ENCODE results near the gene AADAT.
"Not testable (repeated sequence)": the region's sequence is repeated elsewhere in the genome, so short reads cannot be mapped to it uniquely, and the experiment has no call there.

Gene AADAT

GRCh38 chr4:170089668-170090351 is at the start of gene AADAT:
AADAT (minus strand) TSS chr4:170089956; CDS start chr4:170089690, 266 bp downstream.
- peak; percentile 42 for DNase-seq

DNA sequence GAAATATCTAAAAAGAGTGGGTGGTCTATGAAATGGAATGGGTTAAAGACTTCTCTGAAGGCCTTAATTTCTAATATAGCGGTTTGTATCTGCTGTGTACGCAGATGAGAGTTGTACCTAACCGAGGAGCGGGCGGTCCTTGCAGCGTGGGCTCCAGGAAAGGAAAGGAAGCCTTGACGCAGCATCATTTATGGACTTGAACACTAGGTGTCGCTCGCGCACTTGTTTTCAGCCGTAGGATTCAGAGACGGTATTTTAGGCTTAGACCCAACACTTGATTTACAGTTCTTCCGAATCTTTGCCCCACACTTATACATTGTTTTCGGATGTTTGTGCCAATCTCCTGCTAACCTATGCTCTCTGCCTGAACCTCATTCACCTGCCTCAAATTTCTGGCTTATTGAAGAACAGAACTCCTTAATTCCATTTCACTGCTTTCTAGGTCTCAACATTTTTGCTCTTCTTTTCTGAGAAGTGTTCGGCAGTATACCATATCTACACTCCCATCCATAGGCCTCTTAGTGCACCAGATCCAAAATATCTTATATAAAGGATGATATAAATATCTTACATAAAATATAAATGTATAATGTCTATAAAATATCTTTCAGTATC is 48.9 kb upstream of the AADAT start:
- DNase-seq, result peak; percentile 67

GRCh38 chr4:170137927-170138326 is 48.2 kb upstream of the AADAT start:
- DNase-seq, result no peak

DNA sequence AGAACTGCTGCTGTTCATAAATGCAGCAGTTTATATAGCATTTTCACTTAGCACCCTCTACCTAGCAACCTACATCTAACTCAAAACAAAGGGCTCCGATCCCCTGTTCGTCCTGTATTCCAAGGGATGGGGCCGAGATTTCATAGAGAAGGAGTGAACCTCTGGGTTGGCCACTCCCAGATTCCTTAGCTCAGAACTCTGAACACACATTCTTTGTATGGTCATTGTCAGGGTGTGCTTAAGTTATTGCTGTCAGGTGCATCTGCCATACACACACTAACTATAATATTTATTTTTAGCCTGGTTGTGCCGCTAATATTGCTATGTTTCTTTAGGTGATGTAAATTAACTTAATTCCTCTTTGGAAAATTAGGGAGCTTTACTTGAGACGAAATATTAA is 47.7 kb upstream of the AADAT start:
- no peak for DNase-seq

GRCh38 chr4:170134821-170135220 is 45.1 kb upstream of the AADAT start:
- DNase-seq, result no peak

DNA sequence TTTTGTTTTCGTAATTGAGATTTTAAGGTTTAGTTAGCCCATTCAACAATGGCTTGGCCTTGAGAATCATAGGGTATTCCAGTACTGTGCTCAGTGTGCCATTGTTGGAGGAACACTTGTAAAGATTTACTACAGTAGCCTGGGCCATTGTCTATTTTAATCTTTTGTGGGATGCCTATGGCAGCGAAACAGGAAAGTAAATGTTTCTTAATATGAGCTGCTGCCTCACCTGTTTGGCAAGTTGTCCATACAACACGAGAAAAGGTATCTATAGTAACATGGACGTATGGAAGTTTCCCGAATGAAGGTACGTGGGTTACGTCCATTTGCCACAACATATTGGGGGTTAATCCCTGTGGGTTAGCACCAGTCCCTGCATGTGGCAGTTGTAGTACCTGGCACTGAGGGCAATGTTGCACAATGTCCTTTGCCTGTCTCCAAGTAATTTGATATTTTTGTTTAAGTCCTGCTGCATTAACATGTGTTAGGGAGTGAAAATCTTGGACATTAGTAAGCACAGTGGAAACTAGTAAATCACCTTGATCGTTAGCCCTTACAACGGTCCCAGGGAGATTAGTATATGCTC is 38.6 kb upstream of the AADAT start:
- no peak for DNase-seq

DNA sequence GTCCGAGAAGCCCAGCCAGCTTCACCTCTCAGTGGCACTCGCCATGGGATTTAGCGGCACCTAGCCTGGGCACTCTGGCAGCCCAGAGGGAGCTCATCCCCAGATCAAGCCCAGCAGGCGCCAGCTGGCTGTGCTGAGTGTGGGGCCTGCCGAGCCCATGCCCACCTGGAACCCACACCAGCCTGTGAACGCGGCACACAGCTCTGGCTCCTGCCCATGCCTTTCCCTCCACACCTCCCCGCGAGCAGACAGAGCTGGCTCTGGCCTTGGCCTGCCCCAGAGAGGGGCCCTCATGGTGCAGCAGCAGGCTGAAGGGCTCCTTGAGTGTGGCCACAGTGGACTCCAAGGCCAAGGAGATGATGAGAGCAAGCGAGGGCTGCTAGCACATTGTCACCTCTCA is 38.0 kb upstream of the AADAT start:
- DNase-seq, result no peak

DNA sequence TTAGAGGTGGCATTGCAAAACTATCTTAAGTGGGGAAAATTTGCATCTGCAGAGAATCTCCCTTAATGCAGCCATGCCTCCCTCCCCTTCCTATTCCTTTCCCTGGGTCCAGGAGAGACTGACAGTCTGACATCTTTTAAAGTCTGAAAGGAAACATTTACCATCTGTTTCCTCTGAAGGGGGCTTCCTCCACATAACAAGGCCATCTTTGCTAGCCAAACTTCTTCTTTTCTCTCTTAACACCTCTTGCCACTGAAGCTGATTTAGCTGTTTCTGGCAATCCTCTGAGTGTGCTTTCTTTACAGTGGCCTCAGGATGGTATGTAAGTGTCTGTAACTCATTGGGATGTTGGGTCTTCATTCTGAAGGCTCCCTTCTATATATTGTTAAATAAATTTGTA is 34.6 kb upstream of the AADAT start:
- DNase-seq, result no peak

DNA sequence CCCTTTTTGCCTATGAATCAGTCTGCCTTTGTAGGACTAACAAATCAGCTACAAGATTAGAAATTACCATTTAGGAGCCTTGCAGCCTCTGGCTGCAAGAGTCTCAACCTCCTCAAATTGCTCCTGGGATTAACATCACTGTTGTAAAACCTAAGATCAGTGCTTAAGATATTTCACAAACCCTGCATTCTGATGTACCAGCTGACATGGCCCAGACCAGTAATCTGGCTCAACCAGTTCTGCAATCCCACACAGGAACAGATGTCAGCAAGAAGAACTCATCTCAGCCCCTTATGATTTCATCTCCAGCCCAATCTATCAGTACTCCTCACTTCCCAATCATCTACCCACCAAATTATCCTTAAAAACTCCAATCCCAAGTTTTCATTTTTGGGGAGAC is 32.5 kb upstream of the AADAT start:
- DNase-seq, result no peak

GRCh38 chr4:170114636-170115035 is 24.9 kb upstream of the AADAT start:
- DNase-seq, result no peak

DNA sequence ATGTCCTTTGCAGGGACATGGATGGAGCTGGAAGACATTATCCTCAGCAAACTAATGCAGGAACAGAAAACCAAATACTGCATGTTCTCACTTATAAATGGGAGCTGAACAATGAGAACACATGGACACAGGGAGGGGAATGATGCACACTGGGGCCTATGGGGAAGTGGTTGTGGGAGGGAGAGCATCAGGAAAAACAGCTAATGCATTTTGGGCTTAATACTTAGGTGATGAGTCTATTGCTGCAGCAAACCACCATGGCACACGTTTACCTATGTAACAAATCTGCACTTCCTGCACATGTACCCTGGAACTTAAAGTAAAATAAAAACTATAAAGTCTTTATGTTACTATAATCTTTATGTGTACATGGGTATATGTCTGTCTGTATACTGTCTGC is 24.4 kb upstream of the AADAT start:
- DNase-seq, result not testable (repeated sequence)

- no peak for DNase-seq
These were observed 21.8 kb upstream of the AADAT start for GRCh38 chr4:170111546-170111945.

DNA sequence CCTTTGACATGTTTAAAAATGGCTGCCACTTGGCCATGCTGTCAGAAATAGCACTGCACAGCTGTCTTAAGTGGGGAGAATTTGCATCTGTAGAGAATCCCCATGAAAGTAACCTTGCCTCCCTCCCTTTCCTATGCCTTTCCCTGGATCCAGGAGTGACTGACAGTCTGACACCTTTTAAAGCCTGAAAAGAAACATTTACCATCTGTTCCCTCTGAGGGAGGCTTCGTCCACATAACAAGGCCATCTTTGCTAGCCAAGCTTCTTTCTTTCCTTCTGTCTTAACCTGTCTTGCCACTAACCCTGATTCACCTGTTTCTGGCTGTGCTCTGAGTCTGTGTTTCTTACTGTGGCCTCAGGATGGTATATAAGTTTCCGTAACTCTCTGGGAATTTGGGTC is 21.3 kb upstream of the AADAT start:
- DNase-seq, result no peak

DNA sequence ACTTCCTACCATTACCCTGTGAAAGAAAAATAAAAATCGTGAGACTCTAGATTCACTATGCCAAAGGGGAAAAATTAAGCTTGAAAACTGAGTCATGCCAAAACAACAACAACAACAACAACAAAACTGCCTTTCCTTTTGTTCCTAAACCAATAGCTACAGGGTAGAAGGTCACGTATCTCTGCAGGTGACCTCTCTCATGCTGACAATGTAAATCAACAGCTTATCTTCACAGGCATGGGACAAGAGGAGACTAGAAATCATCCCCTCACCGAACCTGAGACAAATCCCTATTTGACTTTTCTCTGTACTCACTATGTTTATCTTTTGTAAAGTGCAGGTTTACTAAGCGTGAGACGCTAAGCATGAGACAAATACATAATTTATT is 20.5 kb upstream of the AADAT start:
- no peak for DNase-seq

DNA sequence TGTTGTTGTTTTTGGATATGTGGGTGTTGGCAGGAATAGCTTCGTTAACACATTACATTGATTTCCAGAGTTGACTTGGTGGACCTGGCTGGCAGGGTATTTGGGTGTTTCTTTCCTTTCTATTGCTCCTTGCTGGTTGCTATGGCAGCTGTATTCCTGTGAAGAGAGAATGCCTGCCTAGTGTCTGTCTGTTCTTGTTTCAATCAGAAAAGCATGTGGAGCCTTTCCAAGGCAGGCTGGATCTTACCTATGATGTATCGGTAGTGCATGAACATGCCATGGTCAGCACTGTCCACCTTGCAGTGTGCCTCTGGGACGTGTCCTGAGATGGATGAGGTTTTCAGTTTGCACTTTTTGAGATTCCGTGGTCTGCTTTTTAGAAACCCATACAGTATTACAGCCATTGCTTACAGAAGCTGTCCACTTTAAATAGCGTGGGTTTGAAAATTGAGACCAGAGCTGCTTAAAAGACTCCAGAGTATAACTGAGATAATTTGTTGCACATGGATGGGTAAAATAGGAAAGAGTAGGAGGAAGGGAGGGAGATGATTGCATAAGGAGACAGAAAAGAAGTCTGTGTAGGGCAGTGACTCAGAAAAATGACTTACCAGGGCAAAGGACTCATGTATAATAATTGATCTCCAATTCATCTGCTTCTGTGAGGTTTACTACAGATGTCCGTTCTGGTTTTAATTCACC is 20.0 kb upstream of the AADAT start:
- peak; percentile 15 for DNase-seq

- DNase-seq, result no peak
These were observed 17.1 kb upstream of the AADAT start for GRCh38 chr4:170106900-170107299.

DNA sequence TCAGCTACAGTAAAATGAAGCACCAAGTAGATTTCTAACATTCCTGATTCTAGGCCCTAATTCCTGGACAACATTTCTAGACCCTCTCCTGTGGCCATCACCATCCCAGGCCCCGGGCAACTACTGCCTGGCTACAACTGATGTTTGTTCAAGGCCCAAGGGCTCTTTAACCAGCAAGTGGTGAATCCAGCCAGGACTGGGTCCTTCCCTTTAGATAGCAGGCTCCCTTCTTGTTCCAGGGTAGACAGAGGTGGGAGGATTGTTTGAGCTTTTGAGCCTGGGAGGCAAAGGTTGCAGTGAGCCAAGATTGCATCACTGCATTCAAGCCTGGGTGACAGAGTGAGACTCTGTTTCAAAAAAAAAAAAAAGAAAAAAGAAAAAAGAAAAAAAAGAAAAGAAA is 12.7 kb upstream of the AADAT start:
- no peak for DNase-seq

DNA sequence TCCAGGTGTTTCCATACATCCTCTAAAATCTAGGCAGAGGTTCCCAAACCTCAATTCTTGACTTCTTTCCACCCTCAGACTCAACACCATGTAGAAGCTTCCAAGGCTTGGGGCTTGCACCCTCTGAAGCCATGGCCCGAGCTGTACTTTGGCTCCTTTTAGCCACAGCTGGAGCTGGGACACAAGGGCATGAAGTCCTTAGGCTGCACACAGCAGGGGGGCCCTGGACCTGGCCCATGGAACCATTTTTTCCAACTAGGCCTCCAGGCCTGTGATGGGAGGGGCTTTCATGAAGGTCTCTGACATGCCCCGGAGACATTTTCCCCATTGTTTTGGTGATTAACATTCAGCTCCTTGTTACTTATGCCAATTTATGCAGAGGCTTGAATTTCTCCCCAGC is 8.4 kb upstream of the AADAT start:
- DNase-seq, result not testable (repeated sequence)

GRCh38 chr4:170097681-170098080 is 7.9 kb upstream of the AADAT start:
- no peak for DNase-seq

- no peak for DNase-seq
These were observed 4.3 kb upstream of the AADAT start for GRCh38 chr4:170093973-170094535.

DNA sequence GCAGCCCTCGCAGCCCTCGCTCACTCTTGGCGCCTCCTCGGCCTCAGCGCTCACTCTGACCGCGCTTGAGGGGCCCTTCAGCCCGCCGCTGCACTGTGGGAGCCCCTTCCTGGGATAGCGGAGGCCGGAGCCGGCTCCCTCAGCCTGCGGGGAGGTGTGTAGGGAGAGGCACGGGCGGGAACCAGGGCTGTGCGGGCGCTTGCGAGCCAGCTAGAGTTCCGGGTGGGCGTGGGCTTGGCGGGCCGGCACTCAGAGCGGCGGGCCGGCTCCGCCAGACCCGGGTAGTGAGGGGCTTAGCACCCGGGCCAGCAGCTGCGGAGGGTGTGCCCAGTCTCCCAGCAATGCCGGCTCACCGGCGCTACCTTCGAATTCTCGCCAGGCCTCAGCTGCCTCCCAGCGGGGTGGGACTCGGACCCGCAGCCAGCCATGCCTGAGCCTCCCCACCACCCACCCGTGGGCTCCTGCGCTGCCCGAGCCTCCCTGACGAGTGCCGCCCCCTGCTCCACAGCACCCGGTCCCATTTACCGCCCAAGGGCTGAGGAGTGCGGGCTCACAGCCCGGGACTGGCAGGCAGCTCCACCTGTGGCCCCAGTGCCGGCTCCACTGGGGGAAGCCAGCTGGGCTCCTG is 1.4 kb upstream of the AADAT start:
- DNase-seq, result no peak

- no peak for DNase-seq
These were observed 746 bp upstream of the AADAT start for GRCh38 chr4:170090352-170091052.

GRCh38 chr4:170089274-170089667 is 485 bp downstream of the AADAT start:
- no peak for DNase-seq

Data from inflammatory macrophage treated with lipopolysaccharide for 4 hours (primary cell).